Endothelial cell of umbilical vein (primary cell): ENCODE measurements around the gene PTTG1IP.

Experiments used
- CTCF ChIP-seq, 2 donors: IDR thresholded peaks; 1 replicate in 1 of 2; 2 replicates in 1 of 2; pipeline ENCODE4 v1.5.1; 2011; ENCODE audit warnings: low read length in 2 of 2, mild to moderate bottlenecking in 2 of 2, moderate library complexity in 2 of 2, control low read depth in 1 of 2, inconsistent platforms in 1 of 2, low read depth in 1 of 2; ENCODE audit not compliant: insufficient read depth in 1 of 2; ENCODE audit errors: extremely low read depth in 1 of 2
- EZH2 ChIP-seq: IDR thresholded peaks from 2 replicates; pipeline ENCODE4 v1.6.1; 2012; ENCODE audit warnings: borderline replicate concordance, low read depth, mild to moderate bottlenecking, moderate library complexity, low read length, inconsistent platforms; ENCODE audit not compliant: severe bottlenecking
- FOS ChIP-seq: IDR thresholded peaks from 2 replicates; pipeline ENCODE4 v1.6.1; 2011; ENCODE audit warnings: mild to moderate bottlenecking, low read length, moderate library complexity, borderline replicate concordance; ENCODE audit not compliant: insufficient read depth
- GATA2 ChIP-seq: IDR thresholded peaks from 2 replicates; pipeline ENCODE4 v1.7.0; 2011; ENCODE audit warnings: low read depth, mild to moderate bottlenecking, moderate library complexity, mixed read lengths, low read length; ENCODE audit not compliant: insufficient read length, insufficient read depth
- JUN ChIP-seq: IDR thresholded peaks from 2 replicates; pipeline ENCODE4 v1.6.1; 2011; ENCODE audit warnings: borderline replicate concordance, low read depth; ENCODE audit not compliant: insufficient read length, insufficient read depth
- MYC ChIP-seq: IDR thresholded peaks from one replicate; pipeline ENCODE4 v1.6.1; 2011; ENCODE audit warnings: mild to moderate bottlenecking, low read depth, low read length
- POLR2A ChIP-seq: IDR thresholded peaks from 2 replicates; pipeline ENCODE4 v1.6.1; 2012; ENCODE audit warnings: low read depth, mild to moderate bottlenecking, control low read depth, low read length
- POLR2AphosphoS5 ChIP-seq: IDR thresholded peaks from 2 replicates; pipeline ENCODE4 v1.6.1; 2012; ENCODE audit warnings: low read depth, mild to moderate bottlenecking, control low read depth, low read length, moderate library complexity; ENCODE audit not compliant: insufficient read depth
- TF ChIP-seq, protein P1 (sequence below): IDR thresholded peaks from 2 replicates; pipeline ENCODE4 v1.6.1; 2011; ENCODE audit not compliant: insufficient read depth, insufficient read length

GRCh38 chr21:44894687-44895302 is 21.3 kb upstream of the PTTG1IP start:
- no peak for TF ChIP-seq CTCF (IDR thresholded peaks at IDR 0.05; ENCODE audit: extremely low read depth in 1 of 2, insufficient read depth in 1 of 2, low read depth in 1 of 2, low read length in 2 of 2)
- no peak for TF ChIP-seq JUN
- TF ChIP-seq POLR2A, result no peak
- no peak for TF ChIP-seq MYC
- no peak for TF ChIP-seq POLR2AphosphoS5
- no peak for TF ChIP-seq FOS
- TF ChIP-seq, protein P1, sequence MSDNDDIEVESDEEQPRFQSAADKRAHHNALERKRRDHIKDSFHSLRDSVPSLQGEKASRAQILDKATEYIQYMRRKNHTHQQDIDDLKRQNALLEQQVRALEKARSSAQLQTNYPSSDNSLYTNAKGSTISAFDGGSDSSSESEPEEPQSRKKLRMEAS, result no peak
- TF ChIP-seq GATA2, result no peak
- no peak for TF ChIP-seq EZH2
